ENCODE measurements around the gene ZNF267. TPM values are rescaled to one million over a fixed set of nuclear protein-coding genes. Genes with fewer than 3 reads are reported as not detected.
"Not testable (repeated sequence)": the region's sequence is repeated elsewhere in the genome, so short reads cannot be mapped to it uniquely, and the experiment has no call there.

The ZNF267 gene
- total RNA-seq, 1 experiment from 2014 or later: 11.4 TPM

DNA sequence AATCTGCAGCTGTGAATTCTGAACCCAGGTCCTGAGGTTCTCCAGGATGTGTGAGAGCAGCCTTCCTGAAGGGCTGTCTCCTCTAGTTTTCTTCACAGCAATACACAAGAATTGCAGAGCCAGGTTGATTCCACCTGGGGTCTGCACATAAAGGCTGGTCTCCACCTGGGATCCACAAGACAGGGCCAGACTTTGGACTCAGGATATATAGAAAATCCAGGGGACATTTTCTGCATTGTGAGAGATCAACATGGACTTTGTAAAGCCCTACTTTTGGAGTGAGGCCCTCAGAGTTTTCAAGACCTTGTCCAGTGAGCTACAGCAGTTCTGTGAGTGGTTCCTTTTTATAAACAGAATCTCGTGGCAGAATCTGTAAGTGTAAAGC lies 6.3 kb downstream of the ZNF267 start:
- DNase-seq (ENCODE audit: low read depth): no peak

- peak; percentile 90 for DNase-seq (ENCODE audit: low read depth)
Observed at GRCh38 chr16:31880322-31880979, 6.8 kb downstream of the ZNF267 start.

GRCh38 chr16:31886227-31886626 lies 12.6 kb downstream of the ZNF267 start:
- no peak for DNase-seq (ENCODE audit: low read depth)

GRCh38 chr16:31888735-31889134 lies 15.1 kb downstream of the ZNF267 start:
- DNase-seq (ENCODE audit: low read depth): no peak

DNA sequence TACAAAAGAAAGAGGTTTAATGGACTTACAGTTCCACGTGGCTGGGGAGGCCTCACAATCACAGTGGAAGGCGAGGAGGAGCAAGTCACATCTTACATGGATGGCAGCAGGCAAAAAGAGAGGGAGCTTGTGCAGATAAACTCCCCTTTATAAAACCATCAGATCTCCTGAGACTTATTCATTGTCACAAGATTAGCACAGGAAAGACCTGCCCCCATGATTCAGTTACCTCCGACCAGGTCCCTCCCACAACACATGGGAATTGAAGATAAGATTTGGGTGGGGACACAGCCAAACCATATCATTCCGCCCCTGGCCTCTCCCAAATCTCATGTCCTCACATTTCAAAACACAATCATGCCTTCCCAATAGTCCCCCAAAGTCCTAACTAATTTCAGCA lies 18.5 kb downstream of the ZNF267 start:
- not testable (repeated sequence) for DNase-seq (ENCODE audit: low read depth)

DNA sequence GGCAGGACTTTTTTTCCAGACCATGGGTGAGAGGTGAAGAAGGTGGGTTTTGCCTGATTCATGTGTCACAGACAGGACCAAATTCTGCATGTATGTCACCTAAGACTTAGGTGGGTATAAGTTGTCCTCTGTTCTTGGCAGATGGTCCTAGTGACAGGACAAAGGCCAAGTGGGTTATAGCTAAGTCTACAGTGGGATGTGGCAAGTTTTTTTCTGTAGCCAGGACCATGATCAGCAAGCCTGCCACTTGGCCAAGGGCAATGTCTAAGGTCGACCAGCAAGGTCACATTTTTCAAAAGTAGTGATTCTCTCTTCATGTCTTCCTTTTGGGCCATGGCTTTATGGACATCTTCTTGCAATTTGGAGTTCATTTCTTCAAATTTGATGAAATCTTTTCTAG lies 20.2 kb downstream of the ZNF267 start:
- DNase-seq (ENCODE audit: low read depth): no peak

- DNase-seq (ENCODE audit: low read depth): no peak
Observed at GRCh38 chr16:31897283-31897682, 23.7 kb downstream of the ZNF267 start.

- no peak for DNase-seq (ENCODE audit: low read depth)
Observed at GRCh38 chr16:31899505-31899904, 25.9 kb downstream of the ZNF267 start.

DNA sequence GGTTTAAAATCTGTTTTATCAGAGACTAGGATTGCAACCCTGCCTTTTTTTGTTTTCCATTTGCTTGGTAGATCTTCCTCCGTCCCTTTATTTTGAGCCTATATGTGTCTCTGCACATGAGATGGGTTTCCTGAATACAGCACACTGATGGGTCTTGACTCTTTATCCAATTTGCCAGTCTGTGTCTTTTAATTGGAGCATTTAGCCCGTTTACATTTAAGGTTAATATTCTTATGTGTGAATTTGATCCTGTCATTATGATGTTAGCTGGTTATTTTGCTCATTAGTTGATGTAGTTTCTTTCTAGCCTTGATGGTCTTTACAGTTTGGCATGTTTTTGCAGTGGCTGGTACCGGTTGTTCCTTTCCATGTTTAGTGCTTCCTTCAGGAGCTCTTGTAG lies 31.0 kb downstream of the ZNF267 start:
- not testable (repeated sequence) for DNase-seq (ENCODE audit: low read depth)

DNA sequence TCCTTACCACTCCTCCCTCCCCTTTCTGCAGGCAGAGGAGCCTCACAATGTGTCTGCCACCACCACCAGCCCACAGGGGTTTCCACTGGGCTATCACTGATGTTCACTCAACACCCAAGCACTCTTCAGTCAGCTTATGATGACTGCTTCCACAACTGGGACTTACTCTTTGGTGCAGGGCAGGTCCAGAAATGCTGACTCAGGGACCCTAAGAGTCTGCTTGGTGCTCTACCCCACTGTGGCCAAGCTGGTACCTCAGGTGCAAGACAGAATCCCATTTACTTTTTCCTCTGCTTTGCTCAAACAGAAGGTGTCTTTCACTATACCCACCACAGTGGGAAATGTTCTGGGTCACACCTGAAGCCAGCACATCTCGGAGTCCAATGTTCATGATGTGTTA lies 40.1 kb downstream of the ZNF267 start:
- DNase-seq (ENCODE audit: low read depth): no peak

DNA sequence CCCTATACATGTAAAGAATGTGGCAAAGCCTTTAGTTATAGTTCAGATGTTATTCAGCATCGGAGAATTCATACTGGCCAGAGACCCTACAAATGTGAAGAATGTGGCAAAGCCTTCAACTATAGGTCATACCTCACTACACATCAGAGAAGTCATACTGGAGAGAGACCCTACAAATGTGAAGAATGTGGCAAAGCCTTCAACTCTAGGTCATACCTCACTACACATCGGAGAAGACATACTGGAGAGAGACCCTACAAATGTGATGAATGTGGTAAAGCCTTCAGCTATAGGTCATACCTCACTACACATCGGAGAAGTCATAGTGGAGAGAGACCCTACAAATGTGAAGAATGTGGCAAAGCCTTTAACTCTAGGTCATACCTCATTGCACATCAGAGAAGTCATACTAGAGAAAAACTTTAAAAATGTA lies 42.5 kb downstream of the ZNF267 start:
- no peak for DNase-seq (ENCODE audit: low read depth)

DNA sequence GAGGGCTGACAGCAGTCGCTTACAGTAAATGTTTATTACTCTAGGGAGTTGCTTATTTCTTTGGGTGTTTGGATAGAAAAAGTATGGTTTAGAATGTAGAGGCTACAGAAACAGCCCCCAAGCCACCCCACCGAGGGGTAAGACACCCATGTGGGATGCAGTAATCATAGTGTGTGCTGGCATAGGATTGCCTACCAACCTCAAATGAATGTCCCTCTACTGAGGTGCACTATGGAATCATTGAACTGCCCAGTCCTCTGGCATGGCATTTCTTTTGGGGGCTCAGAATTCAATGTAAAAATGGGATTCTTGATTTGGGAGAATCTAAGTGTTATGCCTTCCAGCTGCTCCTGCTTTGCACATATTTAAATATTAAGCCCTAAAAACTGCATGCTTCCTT lies 46.8 kb downstream of the ZNF267 start:
- no peak for DNase-seq (ENCODE audit: low read depth)

- DNase-seq (ENCODE audit: low read depth): not testable (repeated sequence)
Observed at GRCh38 chr16:31951806-31952205, 78.2 kb downstream of the ZNF267 start.

GRCh38 chr16:31952206-31952605 lies 78.6 kb downstream of the ZNF267 start:
- not testable (repeated sequence) for DNase-seq (ENCODE audit: low read depth)

DNA sequence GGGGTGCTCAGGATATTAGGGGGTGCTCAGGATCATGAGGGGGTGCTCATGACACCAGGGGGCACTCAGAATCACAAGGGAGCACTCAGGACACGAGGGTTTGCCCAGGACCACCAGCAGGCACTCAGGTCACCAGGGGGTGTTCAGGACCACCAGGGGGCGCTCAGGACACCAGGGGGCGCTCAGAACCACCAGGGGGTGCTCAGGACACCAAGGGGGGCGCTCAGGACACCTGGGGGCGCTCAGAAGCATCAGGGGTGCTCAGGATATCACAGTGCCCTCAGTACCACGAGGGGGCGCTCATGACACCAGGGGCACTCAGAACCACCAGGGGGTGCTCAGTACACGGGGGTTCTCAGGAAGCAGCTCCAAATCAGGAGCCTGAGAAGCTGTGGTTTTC lies 82.6 kb downstream of the ZNF267 start:
- not testable (repeated sequence) for DNase-seq (ENCODE audit: low read depth)

DNA sequence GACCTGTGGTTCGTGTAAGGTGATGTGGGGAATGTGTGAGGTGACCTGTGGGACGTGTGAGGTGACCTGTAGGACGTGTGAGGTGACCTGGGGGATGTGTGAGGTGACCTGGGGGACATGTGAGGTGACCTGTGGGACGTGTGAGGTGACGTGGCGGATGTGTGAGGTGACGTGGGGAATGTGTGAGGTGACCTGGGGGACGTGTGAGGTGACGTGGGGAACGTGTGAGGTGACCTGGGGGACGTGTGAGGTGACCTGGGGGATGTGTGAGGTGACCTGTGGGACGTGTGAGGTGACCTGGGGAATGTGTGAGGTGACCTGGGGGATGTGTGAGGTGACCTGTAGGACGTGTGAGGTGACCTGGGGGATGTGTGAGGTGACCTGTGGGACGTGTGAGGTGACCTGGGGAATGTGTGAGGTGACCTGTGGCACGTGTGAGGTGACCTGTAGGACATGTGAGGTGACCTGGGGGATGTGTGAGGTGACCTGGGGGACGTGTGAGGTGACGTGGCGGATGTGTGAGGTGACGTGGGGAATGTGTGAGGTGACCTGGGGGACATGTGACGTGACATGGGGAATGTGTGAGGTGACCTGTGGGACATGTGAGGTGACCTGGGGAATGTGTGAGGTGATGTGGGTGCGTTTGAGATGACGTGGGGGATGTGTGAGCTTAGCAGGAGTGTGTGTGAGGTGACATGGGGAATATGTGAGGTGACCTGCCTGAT lies 86.7 kb downstream of the ZNF267 start:
- DNase-seq (ENCODE audit: low read depth): not testable (repeated sequence)
